ENCODE measurements around the gene HSD17B4. TPM values are rescaled to one million over a fixed set of nuclear protein-coding genes. Genes with fewer than 3 reads are reported as not detected.

The HSD17B4 gene
- total RNA-seq, 2 experiments from 2014 or later = 80.7 to 89.5 TPM

- POLR2A ChIA-PET = no interaction called here
- Mint-ChIP-seq H3K4me1 (no peaks in the 10 kb centered on the region), H3K27ac (no peak overlapping the region), H3K9me3 (no peaks in the 10 kb centered on the region), H3K36me3 (peaks cover 15% of the 10 kb centered on the region), H3K4me3 (no peak overlapping the region), H3K27me3 (no peaks in the 10 kb centered on the region)
- ATAC-seq (ENCODE audit: low read depth) (no peak), DNase-seq (no peak)
These were observed 80.3 kb downstream of the HSD17B4 start for GRCh38 chr5:119532637-119533036.

GRCh38 chr5:119537704-119538103 is 85.4 kb downstream of the HSD17B4 start:
- POLR2A ChIA-PET = no interaction called here
- ATAC-seq (ENCODE audit: low read depth) = no peak
- H3K4me1 Mint-ChIP-seq = no peaks in the 10 kb centered on the region
- no peak for DNase-seq
- H3K27me3 Mint-ChIP-seq = no peaks in the 10 kb centered on the region
- H3K27ac Mint-ChIP-seq = no peak overlapping the region
- H3K9me3 Mint-ChIP-seq = no peaks in the 10 kb centered on the region
- no peak overlapping the region for H3K4me3 Mint-ChIP-seq
- H3K36me3 Mint-ChIP-seq = peaks cover 22% of the 10 kb centered on the region

DNA sequence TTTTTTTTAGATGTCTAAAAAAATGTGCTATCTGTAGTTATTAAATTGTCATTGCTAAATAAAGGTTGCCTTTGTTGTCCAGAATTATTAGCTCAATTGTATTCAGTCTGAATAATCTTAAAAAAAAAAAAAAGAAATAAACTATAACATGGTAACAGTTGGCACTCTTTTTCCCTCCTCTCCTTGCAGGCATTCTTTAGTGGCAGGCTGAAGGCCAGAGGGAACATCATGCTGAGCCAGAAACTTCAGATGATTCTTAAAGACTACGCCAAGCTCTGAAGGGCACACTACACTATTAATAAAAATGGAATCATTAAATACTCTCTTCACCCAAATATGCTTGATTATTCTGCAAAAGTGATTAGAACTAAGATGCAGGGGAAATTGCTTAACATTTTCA is 89.4 kb downstream of the HSD17B4 start:
- Mint-ChIP-seq H3K4me3 (no peak overlapping the region), H3K27me3 (no peaks in the 10 kb centered on the region), H3K4me1 (no peaks in the 10 kb centered on the region), H3K36me3 (peaks cover 15% of the 10 kb centered on the region), H3K9me3 (no peaks in the 10 kb centered on the region), H3K27ac (no peak overlapping the region)
- POLR2A ChIA-PET = no interaction called here
- ATAC-seq (ENCODE audit: low read depth) (no peak), DNase-seq (no peak)

DNA sequence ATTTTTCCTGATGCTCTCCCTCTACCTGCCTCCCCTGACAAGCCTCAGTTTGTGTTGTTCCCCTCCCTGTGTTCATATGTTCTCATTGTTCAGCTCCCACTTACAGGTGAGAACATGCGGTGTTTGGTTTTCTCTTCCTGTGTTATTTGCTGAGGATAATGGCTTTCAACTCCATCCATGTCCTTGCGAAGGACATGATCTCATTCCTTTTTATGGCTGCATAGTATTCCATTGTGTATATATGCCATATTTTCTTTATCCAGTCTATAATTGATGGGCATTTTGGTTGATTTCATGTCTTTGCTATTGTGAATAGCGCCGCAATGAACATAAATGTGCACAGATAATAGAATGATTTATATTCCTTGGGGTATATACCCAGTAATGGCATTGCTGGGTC is 99.5 kb downstream of the HSD17B4 start:
- DNase-seq (no peak), ATAC-seq (ENCODE audit: low read depth) (no peak)
- Mint-ChIP-seq H3K27me3 (no peaks in the 10 kb centered on the region), H3K36me3 (peaks cover 2% of the 10 kb centered on the region), H3K4me3 (no peak overlapping the region), H3K4me1 (no peaks in the 10 kb centered on the region), H3K27ac (no peak overlapping the region), H3K9me3 (peaks cover 4% of the 10 kb centered on the region)
- POLR2A ChIA-PET = no interaction called here

DNA sequence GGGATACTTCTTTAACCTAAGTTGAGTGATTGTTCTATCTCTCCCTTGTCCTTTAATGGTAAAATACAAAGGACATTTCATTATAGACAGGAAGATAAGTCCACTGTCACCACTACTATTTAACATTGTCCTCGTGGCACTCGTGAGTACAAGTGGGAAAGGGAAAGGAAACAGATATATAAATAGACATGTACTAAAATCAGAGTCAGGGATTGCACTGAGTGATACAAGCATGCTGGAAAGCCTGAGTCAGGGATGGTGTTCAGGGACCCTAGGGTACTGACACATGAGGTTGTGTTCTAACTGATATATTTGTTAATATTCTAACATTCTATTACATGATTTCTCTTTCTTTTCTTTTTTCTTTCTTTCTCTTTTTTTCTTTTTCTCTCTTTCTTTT is 102.3 kb downstream of the HSD17B4 start:
- POLR2A ChIA-PET = no interaction called here
- ATAC-seq (ENCODE audit: low read depth) (no peak), DNase-seq (no peak)
- H3K27me3 Mint-ChIP-seq = peaks cover 9% of the 10 kb centered on the region
- no peaks in the 10 kb centered on the region for H3K4me1 Mint-ChIP-seq
- H3K9me3 Mint-ChIP-seq = peaks cover 8% of the 10 kb centered on the region
- H3K4me3 Mint-ChIP-seq = no peak overlapping the region
- no peak overlapping the region for H3K27ac Mint-ChIP-seq
- H3K36me3 Mint-ChIP-seq = peaks cover 2% of the 10 kb centered on the region

GRCh38 chr5:119570910-119571309 is 118.6 kb downstream of the HSD17B4 start:
- no peak overlapping the region for H3K27ac Mint-ChIP-seq
- POLR2A ChIA-PET = no interaction called here
- H3K4me1 Mint-ChIP-seq = no peaks in the 10 kb centered on the region

GRCh38 chr5:119578937-119579336 is 126.6 kb downstream of the HSD17B4 start:
- POLR2A ChIA-PET = no interaction called here
- no peaks in the 10 kb centered on the region for H3K36me3 Mint-ChIP-seq

More at GRCh38 chr5:119570910-119571309, 118.6 kb downstream of the HSD17B4 start:
- Mint-ChIP-seq H3K4me3 (no peak overlapping the region), H3K36me3 (no peaks in the 10 kb centered on the region), H3K27me3 (peaks cover 2% of the 10 kb centered on the region), H3K9me3 (no peaks in the 10 kb centered on the region)
- DNase-seq (no peak), ATAC-seq (ENCODE audit: low read depth) (no peak)

DNA sequence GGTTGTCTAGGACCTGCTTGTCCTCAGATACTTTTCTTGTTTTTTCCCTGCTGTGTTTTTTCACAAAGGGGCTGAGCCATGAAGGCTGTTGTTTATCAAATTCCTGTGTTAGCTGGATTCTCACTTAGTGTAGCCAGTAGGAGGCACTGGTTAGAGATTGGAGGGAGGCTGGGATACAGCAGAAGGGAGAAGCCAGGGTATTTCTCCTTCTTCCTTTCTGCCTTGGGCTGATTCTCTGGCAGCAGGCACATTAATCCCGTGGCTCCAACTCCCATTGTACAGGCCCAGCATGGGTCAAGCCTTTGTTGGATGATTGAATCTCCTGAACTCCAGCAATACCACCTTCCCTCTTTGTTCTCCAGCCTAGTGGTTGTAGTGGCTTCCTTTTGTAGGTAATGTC is 130.7 kb downstream of the HSD17B4 start:
- no peaks in the 10 kb centered on the region for H3K36me3 Mint-ChIP-seq
- no peak for ATAC-seq (ENCODE audit: low read depth)

More at GRCh38 chr5:119578937-119579336, 126.6 kb downstream of the HSD17B4 start:
- DNase-seq (no peak), ATAC-seq (ENCODE audit: low read depth) (no peak)
- no peaks in the 10 kb centered on the region for H3K4me1 Mint-ChIP-seq
- no peak overlapping the region for H3K27ac Mint-ChIP-seq
- H3K27me3 Mint-ChIP-seq = peaks cover 6% of the 10 kb centered on the region
- no peak overlapping the region for H3K4me3 Mint-ChIP-seq
- H3K9me3 Mint-ChIP-seq = no peaks in the 10 kb centered on the region

DNA sequence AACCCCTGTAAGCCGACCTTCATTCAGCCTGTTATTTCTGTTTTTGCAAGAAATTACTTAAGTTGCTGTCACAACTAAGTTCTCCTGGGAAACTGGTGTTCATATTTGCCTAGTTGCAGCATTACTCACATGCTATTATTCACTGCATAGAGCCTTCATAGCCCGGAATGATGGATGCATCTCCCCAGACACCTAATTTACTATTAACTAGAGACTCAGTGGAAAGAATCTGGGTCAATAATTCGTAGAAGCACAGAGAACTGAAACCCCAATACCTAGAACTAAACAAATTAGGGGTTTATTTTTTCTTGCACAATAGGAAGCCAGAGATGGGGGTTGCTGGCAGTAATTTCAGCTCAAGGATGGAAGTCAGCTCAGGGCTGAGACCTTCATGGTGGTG is 131.4 kb downstream of the HSD17B4 start:
- Mint-ChIP-seq H3K27ac (no peak overlapping the region), H3K9me3 (no peaks in the 10 kb centered on the region), H3K36me3 (no peaks in the 10 kb centered on the region), H3K27me3 (peaks cover 10% of the 10 kb centered on the region), H3K4me3 (no peak overlapping the region), H3K4me1 (no peaks in the 10 kb centered on the region)
- DNase-seq = no peak
- POLR2A ChIA-PET = no interaction called here
- no peak for ATAC-seq (ENCODE audit: low read depth)

More for the DNA sequence above, 130.7 kb downstream of the HSD17B4 start:
- no peaks in the 10 kb centered on the region for H3K4me1 Mint-ChIP-seq
- POLR2A ChIA-PET = no interaction called here
- peaks cover 10% of the 10 kb centered on the region for H3K27me3 Mint-ChIP-seq
- H3K4me3 Mint-ChIP-seq = no peak overlapping the region
- H3K9me3 Mint-ChIP-seq = no peaks in the 10 kb centered on the region
- no peak overlapping the region for H3K27ac Mint-ChIP-seq
- no peak for DNase-seq

Other genes starting within 250 kb of the HSD17B4 start
- 100 to 1,000 TPM; 121 to 122 TPM for gene TNFAIP8, start 96.5 kb upstream of the HSD17B4 start, total RNA-seq
- not detected for gene FAM170A, start 177.1 kb downstream of the HSD17B4 start, total RNA-seq